Left colon (tissue), 2 donors: Measurements from ENCODE around the gene ZNF236. TPM values are rescaled to one million over a fixed set of nuclear protein-coding genes. Genes with fewer than 3 reads are reported as not detected.
"Not testable (repeated sequence)": the region's sequence is repeated elsewhere in the genome, so short reads cannot be mapped to it uniquely, and the experiment has no call there.

ENCODE experiments used
- ATAC-seq: fragments of 200-7000 bp; cut with Tn5 transposase; one replicate; pipeline ENCODE4 v1.9.1; 2020; ENCODE audit warnings: mild to moderate bottlenecking, moderate library complexity
- DNase-seq, 2 donors: peaks; one replicate each; pipeline ENCODE4 v3.0.0-alpha.2; 2020
- intact Hi-C, 2 donors: fragments of 100-400 bp; cut with DNase I in 1 of 2; cut with micrococcal nuclease in 1 of 2; formaldehyde crosslinking; loops; one replicate each; pipeline versions ENCODE4 v1.11.2 to v1.14.0; 2022; cut with DNase I, micrococcal nuclease
- long read RNA-seq: library from polyadenylated mRNA; unstranded; transcript quantifications from one replicate; pipeline ENCODE4 v2.0.0, GENCODE V29; 2021
- total RNA-seq, 2 donors: library from RNA; stranded (reverse); fragmentation: NEBNext Ultra II Directional; extraction: Animal tissue kit (Norgen Biotek cat#: 25700); gene quantifications; one replicate each; pipeline ENCODE4 v1.2.1, GENCODE V29; 2021
- donor health status: DM: no; HTN: no; CAD: no.
- donor health status: DM: yes; HTN: yes; CAD: no.

ZNF236 gene
- 10 to 100 TPM; 11.4 to 13.0 TPM for total RNA-seq
- long read RNA-seq, partial matches to known transcripts = 6 of 7 reads
- long read RNA-seq, other reads (novel, unspliced or antisense) = 1 of 7 reads

DNA sequence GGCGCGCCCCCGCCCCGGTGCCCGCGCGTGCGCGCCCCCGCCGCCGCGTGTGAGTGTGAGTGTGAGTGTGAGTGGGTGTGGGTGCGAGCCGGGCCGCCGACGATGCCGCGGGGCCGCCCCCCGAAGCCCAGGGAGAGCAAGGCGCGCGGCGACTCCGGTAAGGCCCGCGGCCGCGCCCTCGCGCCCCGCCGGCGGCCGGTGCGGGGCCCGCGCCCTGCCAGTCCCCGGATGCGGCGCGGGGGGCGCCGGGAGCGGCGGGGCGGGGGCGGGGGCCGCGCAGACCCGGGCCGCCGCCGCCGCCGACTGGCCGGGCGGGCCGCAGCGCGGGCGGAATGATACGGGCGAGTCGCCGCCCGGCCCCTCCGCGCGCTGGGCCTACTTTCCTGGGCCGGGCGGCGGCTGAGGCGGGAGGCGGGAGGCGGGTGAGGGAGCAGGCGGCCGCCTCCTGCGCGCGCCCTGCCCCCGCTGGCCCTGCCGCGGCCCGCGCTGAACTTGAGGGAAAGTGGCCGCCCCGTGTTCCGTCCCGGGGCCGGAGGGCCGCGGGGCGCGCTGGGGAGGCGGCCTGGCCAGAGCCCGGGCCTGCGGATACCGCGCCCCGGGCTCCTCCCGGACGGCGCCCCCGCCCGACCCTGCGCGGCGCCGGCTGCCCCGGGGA is at the start of gene ZNF236:
Gene ZNF236 (plus strand): TSS at position 52 of the 655 bp plus-strand sequence. CDS start 51 bp downstream, at position 103.
- ATAC-seq (peak; percentile 77), DNase-seq (peak; percentile 63 to 79)
- intact Hi-C loops = no loop called here

DNA sequence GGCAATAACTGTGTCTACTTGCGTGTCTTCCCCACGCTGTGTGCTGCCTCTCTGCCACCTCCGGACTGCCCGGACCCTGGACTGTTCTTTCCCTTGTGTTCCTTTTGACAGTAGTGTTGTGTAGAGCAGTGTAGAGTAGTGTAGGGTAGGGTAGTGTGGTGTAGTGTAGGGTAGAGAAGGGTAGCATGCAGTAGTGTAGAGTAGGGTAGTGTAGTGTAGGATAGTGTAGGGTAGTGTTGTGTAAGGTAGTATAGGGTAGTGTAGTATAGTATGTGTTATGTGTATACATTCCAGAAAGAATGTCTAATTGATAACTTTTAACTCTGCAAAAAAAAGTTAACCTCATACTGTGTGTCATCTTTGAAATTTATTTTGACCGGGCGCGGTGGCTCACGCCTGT is 49.7 kb upstream of the ZNF236 start:
- intact Hi-C loops = no loop called here
- ATAC-seq (no peak), DNase-seq (no peak)

- ATAC-seq, DNase-seq, intact Hi-C loops: not testable (repeated sequence)
These were observed 45.3 kb upstream of the ZNF236 start for GRCh38 chr18:76777036-76777435.

- ATAC-seq (no peak), DNase-seq (no peak)
- intact Hi-C loops = no loop called here
These were observed 38.4 kb upstream of the ZNF236 start for GRCh38 chr18:76783786-76784484.

GRCh38 chr18:76785872-76786271 is 36.5 kb upstream of the ZNF236 start:
- no peak for DNase-seq
- ATAC-seq = no peak
- intact Hi-C loops = no loop called here

DNA sequence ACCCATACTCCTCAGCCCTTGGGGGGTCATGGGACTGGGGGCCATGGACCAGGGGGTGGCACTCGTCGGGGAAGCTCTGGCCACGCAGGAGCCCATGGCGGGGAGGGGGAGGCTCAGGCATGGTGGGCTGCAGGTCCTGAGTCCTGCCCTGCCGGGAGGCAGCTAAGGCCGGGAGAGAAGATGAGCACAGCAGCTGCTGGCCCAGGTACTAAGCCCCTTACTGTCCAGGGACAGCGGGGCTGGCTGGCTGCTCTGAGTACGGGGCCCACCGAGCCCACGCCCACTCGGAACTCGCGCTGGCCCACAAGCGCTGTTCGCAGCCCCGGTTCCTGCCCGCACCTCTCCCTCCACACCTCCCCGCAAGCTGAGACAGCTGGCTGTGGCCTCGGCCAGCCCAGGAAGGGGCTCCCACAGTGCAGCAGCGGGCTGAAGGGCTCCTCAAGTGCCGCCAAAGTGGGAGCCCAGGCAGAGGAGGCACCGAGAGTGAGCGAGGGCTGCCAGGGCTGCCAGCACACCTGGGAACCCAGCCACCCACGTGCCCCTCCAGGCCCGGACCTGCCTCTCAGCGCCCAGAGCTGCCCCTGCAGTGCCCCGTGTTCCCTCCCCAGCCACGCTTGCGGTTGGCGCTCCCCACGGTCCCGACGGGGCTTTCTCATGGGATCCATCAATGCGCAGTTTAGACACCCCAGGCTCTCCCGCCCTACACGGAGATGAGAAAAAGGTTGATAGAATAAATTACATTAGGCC is 33.6 kb upstream of the ZNF236 start:
- ATAC-seq (no peak), DNase-seq (no peak)
- intact Hi-C loops = no loop called here

DNA sequence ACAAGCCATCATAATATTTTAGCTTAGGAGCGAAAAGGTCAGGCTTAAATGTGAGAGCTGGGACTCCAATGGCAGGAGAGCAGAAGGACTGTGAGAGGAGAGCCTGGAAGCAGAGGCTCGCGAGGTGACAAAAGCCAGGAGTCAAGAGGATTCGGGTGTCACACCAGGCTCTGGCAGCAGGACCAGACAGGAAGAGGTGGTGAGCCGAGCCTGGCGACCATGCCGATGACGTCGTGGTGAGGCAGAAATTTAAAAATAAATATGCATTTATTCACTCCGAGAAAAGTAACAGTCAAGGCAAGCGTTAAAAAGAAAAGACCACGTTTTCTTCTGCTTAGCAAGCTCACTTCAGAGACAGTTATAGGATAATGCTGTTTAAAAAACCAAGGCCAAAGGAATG is 31.3 kb upstream of the ZNF236 start:
- ATAC-seq (no peak), DNase-seq (no peak)
- intact Hi-C loops = no loop called here

DNA sequence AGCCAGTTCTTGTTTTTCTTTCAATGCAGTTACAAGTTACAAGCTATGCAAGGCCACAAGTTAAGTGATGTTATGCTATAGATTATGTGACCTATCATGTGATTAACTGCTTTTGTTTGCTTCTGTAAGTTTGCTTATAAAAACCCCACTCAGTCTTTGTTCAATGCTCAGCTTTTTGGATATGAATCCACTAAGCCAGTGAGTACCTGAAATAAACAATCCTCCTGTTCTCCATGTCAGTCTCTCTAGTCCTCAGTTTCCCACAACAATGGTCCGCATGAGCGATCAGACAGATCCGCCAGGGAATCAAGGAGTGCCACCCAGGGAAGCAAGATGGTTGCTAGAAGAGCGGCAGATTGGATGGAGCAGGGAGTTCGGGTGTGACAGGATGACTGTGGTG is 30.7 kb upstream of the ZNF236 start:
- intact Hi-C loops = no loop called here
- no peak for DNase-seq
- no peak for ATAC-seq

DNA sequence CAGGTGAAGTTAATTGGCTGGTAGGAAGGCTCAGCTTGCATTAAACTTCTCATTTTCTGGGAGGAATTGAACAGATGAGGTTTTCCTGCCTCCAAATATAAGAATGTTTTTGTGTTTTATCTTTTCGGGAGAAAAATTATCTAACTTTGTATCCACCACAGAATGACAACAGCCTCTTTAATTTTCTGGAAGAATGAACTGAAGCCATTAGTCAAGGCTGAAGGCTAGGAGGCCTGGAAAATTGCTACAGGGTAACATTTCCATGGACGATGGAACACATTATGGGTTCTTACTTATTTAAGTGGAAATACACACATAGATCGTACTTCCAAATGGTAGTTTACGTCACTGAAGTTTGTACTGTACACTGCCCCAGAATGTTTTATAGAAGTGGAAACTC is 28.0 kb upstream of the ZNF236 start:
- ATAC-seq (no peak), DNase-seq (no peak)
- intact Hi-C loops = no loop called here

GRCh38 chr18:76801567-76802505 is 20.5 kb upstream of the ZNF236 start:
- ATAC-seq (peak; percentile 86), DNase-seq (peak in 1 of 2 donors; percentile 67)
- intact Hi-C loops = loop anchor here in 1 of 2 donors (10.0 kb wide), 2 partner anchors 73 to 183 kb away; no protein-coding TSS in a partner anchor

DNA sequence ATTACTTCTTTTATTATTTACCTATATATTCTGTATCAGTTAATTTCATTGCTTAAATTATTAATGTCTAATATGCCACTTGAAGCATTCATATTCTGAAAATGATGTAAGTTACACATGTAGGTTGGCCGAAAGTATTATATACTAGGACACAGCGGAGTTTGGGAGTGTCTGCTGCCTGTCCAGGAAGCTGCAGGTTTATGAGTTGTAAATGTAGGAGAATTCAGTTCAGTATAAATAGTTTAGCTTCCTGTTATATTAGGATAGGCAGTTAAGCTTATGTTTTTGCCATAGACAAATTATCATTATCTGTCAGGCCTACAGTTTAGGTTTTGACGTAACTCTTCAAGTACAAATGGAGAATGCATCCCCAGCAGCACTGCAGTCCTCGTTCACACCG is 18.9 kb upstream of the ZNF236 start:
- peak; percentile 88 for ATAC-seq
- intact Hi-C loops = loop anchor here in 1 of 2 donors (10.0 kb wide), 2 partner anchors 71 to 181 kb away; no protein-coding TSS in a partner anchor
- no peak for DNase-seq

- intact Hi-C loops = loop anchor here in 1 of 2 donors (10.0 kb wide), 2 partner anchors 71 to 181 kb away; no protein-coding TSS in a partner anchor
- ATAC-seq (peak; percentile 73), DNase-seq (peak; percentile 57 to 79)
These were observed 18.5 kb upstream of the ZNF236 start for GRCh38 chr18:76803814-76804213.

GRCh38 chr18:76805221-76805620 is 17.1 kb upstream of the ZNF236 start:
- DNase-seq = no peak
- no peak for ATAC-seq
- intact Hi-C loops = loop anchor here in 1 of 2 donors (10.0 kb wide), 2 partner anchors 70 to 180 kb away; no protein-coding TSS in a partner anchor

DNA sequence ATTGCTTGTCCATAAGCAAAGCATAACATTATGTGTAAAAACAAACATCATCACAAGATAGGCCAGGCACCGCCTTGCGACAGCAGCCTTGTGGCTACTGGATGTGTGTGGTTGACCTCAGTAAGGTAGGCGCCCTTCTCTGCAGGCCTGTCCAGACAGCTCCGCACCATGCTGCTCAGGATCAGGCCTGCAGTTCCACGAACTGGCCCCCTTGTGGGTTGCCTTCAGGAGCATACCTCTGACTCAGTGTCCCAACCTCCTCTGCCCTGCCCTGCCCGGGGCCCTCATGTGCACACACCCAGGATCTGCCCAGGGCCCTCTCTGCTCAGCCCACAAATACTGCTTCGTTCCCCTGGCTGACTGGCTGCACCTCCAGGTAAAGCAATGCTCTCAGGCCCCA is 16.1 kb upstream of the ZNF236 start:
- ATAC-seq (no peak), DNase-seq (no peak)
- intact Hi-C loops = loop anchor here in 1 of 2 donors (10.0 kb wide), 2 partner anchors 68 to 178 kb away; no protein-coding TSS in a partner anchor

DNA sequence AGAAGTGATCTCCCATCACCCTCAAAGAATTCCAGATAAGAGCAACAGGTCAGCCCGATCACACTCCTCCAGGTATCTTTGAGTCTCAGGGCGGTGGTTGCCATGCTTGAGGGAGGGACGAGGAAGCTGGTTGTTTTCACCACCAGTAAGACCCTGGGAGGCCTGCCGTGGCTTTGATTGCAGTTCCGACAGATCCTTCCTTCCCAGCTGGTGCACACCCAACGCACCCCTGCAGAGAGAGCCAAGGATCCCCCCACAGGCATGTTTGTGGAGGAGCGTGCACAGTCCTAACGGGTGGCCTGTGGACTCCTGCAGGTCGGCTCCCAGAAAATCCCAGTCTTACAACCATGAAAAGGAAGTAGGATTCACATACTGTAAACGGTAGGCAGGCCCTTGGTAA is 13.8 kb upstream of the ZNF236 start:
- DNase-seq = no peak
- intact Hi-C loops = loop anchor here in 1 of 2 donors (10.0 kb wide), 2 partner anchors 66 to 176 kb away; no protein-coding TSS in a partner anchor

DNA sequence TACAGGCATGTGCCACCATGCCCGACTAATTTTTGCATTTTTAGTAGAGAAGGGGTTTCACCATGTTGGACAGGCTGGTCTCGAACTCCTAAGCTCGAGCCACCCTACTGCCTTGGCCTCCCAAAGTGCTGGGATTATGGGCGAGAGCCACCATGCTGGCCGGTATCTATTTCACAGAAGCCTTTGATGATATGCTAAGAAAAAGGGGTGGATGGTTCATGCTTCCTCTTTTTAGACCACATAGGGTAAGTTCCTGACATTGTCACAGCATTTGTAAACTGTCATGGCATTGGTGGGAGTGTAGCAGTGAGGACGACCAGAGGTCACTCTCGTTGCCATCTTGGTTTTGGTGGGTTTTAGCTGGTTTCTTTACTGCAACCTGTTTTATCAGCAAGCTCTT is 10.8 kb upstream of the ZNF236 start:
- DNase-seq, ATAC-seq, intact Hi-C loops: not testable (repeated sequence)

More for the DNA sequence above, 13.8 kb upstream of the ZNF236 start:
- ATAC-seq = no peak

DNA sequence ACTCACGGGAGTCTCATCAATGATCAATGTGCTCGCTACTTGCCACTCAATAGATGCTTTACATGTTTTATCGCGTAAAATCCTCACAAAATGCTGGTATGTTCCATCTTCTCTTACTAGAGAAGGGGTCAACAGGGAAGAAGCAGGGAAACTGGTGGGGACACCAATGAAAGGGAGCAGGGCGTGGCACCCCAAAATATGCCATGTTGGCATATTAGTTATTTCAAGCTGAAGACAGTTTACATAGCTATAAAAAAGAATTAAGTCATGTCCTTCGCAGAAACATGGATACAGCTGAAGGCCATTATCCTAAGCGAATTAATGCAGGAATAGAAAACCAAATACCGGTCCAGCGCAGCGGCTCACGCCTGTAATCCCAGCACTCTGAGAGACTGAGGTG is 8.1 kb upstream of the ZNF236 start:
- no peak for ATAC-seq
- no peak for DNase-seq
- intact Hi-C loops = no loop called here

DNA sequence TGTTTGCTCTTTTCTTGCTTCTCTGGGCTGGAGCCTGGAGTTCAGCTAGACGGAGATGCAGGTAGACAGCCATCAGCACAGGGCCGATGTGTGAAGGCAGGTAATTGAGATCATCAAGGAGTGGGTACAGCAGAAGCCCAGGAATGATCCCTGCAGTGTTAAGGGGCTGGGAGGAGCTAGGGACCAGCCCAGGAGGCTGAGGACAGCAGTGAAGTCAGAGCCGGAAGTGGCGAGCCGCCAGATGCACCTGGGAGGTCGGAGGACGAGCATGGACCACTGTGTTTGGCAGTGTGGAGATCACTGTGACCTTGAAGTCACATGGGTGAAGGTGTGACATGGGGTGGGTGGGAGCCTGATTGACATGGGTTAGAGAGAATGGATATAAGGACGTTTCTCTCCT is 6.2 kb upstream of the ZNF236 start:
- ATAC-seq = no peak
- no peak for DNase-seq
- intact Hi-C loops = no loop called here
